ENCODE results near the gene LDB2. TPM values are rescaled to one million over a fixed set of nuclear protein-coding genes. Genes with fewer than 3 reads are reported as not detected.

LDB2 gene
- total RNA-seq, 1 experiment from 2014 or later, result not detected

DNA sequence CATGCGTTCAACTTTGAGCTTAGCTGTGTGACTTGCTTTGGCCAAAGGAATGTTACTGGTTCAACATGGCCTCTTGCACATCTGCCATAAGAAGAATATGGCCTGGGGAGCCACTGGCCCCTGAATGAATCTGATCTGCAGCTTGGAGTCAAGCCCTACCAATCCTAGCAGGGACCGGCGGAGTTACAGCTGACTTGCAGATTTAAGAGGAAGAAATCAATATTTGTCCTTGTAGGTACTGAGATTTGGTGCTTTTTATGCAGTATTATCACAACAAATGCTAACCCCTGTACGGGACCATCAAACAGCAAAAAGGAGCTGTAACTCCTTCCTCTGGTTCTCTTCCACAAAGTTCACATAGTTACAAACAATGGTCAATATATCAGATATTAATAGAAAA lies 252.0 kb downstream of the LDB2 start:
- TF ChIP-seq EZH2 (IDR thresholded peaks at IDR 0.05; ENCODE audit: low read depth) (no peak), CTCF (conservative IDR thresholded peaks at IDR 0.05) (no peak)
- H3K27me3 ChIP-seq (ENCODE audit: insufficient read depth, low read depth), result no peaks in the 10 kb centered on the region; the same call in 1 of the 2 replicates

GRCh38 chr4:16643893-16644292 lies 254.6 kb downstream of the LDB2 start:
- TF ChIP-seq CTCF (conservative IDR thresholded peaks at IDR 0.05) (no peak), EZH2 (IDR thresholded peaks at IDR 0.05; ENCODE audit: low read depth) (no peak)
- Histone ChIP-seq H4K20me1 (ENCODE audit: insufficient read depth) (no peaks in the 10 kb centered on the region), H3K79me2 (ENCODE audit: low read depth) (no peaks in the 10 kb centered on the region), H3K9me2 (ENCODE audit: insufficient read depth) (no peaks in the 10 kb centered on the region), H3K36me3 (ENCODE audit: low read depth) (no peaks in the 10 kb centered on the region), H3K4me3 (no peak overlapping the region), H3K4me1 (replicated peaks; ENCODE audit: insufficient read depth) (no peaks in the 10 kb centered on the region), H3F3A (ENCODE audit: insufficient read depth, low read depth) (no peaks in the 10 kb centered on the region), H3K9me3 (ENCODE audit: insufficient read depth, low read depth) (no peaks in the 10 kb centered on the region), H3K27me3 (ENCODE audit: insufficient read depth, low read depth) (no peaks in the 10 kb centered on the region; the same call in 1 of the 2 replicates), H2AFZ (no peak overlapping the region), H3K4me2 (no peak overlapping the region), H3K27ac (no peak overlapping the region)
- intact Hi-C loops (cut with micrococcal nuclease; ENCODE audit: unreplicated experiment), result loop anchor here (5.0 kb wide), 1 partner anchor 803 kb away; no protein-coding TSS in a partner anchor
- POLR2A ChIA-PET (ENCODE audit: unreplicated experiment), result no interaction called here
- DNase-seq, result no peak
- no TSS peak for BruUV-seq (replicated peaks)
- CTCF ChIA-PET, result no interaction called here

More for the DNA sequence above, 252.0 kb downstream of the LDB2 start:
- Histone ChIP-seq H3K79me2 (ENCODE audit: low read depth) (no peaks in the 10 kb centered on the region), H3K9me3 (ENCODE audit: insufficient read depth, low read depth) (no peaks in the 10 kb centered on the region), H2AFZ (no peak overlapping the region), H3K36me3 (ENCODE audit: low read depth) (no peaks in the 10 kb centered on the region), H3K4me3 (no peak overlapping the region), H3K4me1 (replicated peaks; ENCODE audit: insufficient read depth) (no peaks in the 10 kb centered on the region), H3K9me2 (ENCODE audit: insufficient read depth) (no peaks in the 10 kb centered on the region), H3F3A (ENCODE audit: insufficient read depth, low read depth) (no peaks in the 10 kb centered on the region), H4K20me1 (ENCODE audit: insufficient read depth) (no peaks in the 10 kb centered on the region), H3K27ac (no peak overlapping the region), H3K4me2 (no peak overlapping the region)
- ChIA-PET POLR2A (ENCODE audit: unreplicated experiment) (no interaction called here), CTCF (no interaction called here)
- BruUV-seq (replicated peaks), result no TSS peak
- intact Hi-C loops (cut with micrococcal nuclease; ENCODE audit: unreplicated experiment), result no loop called here
- DNase-seq, result no peak

DNA sequence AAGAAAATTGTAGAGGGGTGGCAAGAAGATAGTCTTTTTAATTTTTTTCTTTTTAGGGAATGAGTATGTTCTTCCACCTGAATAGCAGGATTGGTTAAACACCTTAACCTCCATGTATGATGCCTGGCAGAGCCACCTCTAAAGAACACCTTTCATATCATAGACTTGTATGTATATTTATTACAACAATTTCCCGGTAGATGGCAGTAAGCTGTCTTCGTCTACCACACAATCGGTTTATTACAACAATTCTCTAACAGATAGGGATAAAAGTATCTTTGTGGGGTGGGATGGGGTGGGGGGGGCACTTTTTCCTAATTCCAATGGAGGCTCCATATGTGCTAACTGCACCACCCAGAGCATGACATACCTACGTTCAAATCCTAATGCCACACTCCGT lies 255.5 kb downstream of the LDB2 start:
- Histone ChIP-seq H4K20me1 (ENCODE audit: insufficient read depth) (no peaks in the 10 kb centered on the region), H2AFZ (no peak overlapping the region), H3K36me3 (ENCODE audit: low read depth) (no peaks in the 10 kb centered on the region), H3K27ac (no peak overlapping the region), H3K27me3 (ENCODE audit: insufficient read depth, low read depth) (no peaks in the 10 kb centered on the region; the same call in 1 of the 2 replicates), H3K79me2 (ENCODE audit: low read depth) (no peaks in the 10 kb centered on the region), H3K4me2 (no peak overlapping the region), H3K9me3 (ENCODE audit: insufficient read depth, low read depth) (no peaks in the 10 kb centered on the region), H3K9me2 (ENCODE audit: insufficient read depth) (no peaks in the 10 kb centered on the region), H3K4me1 (replicated peaks; ENCODE audit: insufficient read depth) (no peaks in the 10 kb centered on the region), H3F3A (ENCODE audit: insufficient read depth, low read depth) (no peaks in the 10 kb centered on the region), H3K4me3 (no peak overlapping the region)
- TF ChIP-seq CTCF (conservative IDR thresholded peaks at IDR 0.05) (no peak; the same call in 1 of the 2 replicates), EZH2 (IDR thresholded peaks at IDR 0.05; ENCODE audit: low read depth) (no peak)
- intact Hi-C loops (cut with micrococcal nuclease; ENCODE audit: unreplicated experiment), result loop anchor here (5.0 kb wide), 1 partner anchor 804 kb away; no protein-coding TSS in a partner anchor
- no TSS peak for BruUV-seq (replicated peaks)
- DNase-seq, result no peak
- CTCF ChIA-PET, result no interaction called here
- POLR2A ChIA-PET (ENCODE audit: unreplicated experiment), result no interaction called here
